Measurements from ENCODE around the gene GHSR. TPM values are rescaled to one million over a fixed set of nuclear protein-coding genes. Genes with fewer than 3 reads are reported as not detected.

GHSR gene
- total RNA-seq, 4 donors from 2014 or later = not detected

GRCh38 chr3:172448661-172449465 lies 607 bp upstream of the GHSR start:
- peaks cover 62% of the 10 kb centered on the region for H3K27me3 ChIP-seq
- no peak for DNase-seq (ENCODE audit: low spot score in 2 of 2)
- WGBS = 12% methylated on average over 43 of the region's 43 CpGs
- H3K9me3 ChIP-seq = no peaks in the 10 kb centered on the region
- H3K27ac ChIP-seq = no peak overlapping the region
- TF ChIP-seq POLR2AphosphoS5 (IDR thresholded peaks at IDR 0.05) = no peak
- TF ChIP-seq POLR2A (IDR thresholded peaks at IDR 0.05) = no peak
- TF ChIP-seq CTCF (IDR thresholded peaks at IDR 0.05) = no peak
- no peak for TF ChIP-seq EP300 (IDR thresholded peaks at IDR 0.05)
- H3K36me3 ChIP-seq = no peaks in the 10 kb centered on the region
- peaks cover 24% of the 10 kb centered on the region for H3K4me1 ChIP-seq
- no peak overlapping the region for H3K4me3 ChIP-seq

DNA sequence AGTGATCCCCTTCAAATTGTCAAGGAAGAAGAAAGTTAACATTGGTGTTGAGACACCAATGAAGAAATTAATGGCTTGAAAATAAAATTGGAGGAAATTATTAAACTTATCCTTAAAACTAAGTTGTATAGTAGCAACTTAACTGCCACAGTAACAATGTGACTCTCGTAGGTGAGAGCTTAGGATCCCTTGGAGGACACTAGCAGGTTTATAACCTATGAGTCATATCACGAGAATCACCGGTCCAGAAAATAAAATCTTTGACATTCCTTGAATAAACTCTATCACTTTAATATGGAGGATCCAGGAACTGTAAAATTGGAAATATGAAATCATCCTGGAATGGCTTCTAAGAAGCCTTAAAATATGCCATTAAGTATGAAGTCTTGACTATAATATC lies 2.1 kb downstream of the GHSR start:
- Histone ChIP-seq H3K36me3 (no peaks in the 10 kb centered on the region), H3K27ac (no peak overlapping the region), H3K9me3 (no peaks in the 10 kb centered on the region), H3K4me3 (no peak overlapping the region), H3K4me1 (peaks cover 24% of the 10 kb centered on the region), H3K27me3 (peaks cover 60% of the 10 kb centered on the region)
- TF ChIP-seq POLR2A (IDR thresholded peaks at IDR 0.05) (no peak), EP300 (IDR thresholded peaks at IDR 0.05) (no peak), POLR2AphosphoS5 (IDR thresholded peaks at IDR 0.05) (no peak), CTCF (IDR thresholded peaks at IDR 0.05) (no peak)
- DNase-seq (ENCODE audit: low spot score in 2 of 2) = no peak
- WGBS = 89% methylated on average over 3 of the region's 3 CpGs

DNA sequence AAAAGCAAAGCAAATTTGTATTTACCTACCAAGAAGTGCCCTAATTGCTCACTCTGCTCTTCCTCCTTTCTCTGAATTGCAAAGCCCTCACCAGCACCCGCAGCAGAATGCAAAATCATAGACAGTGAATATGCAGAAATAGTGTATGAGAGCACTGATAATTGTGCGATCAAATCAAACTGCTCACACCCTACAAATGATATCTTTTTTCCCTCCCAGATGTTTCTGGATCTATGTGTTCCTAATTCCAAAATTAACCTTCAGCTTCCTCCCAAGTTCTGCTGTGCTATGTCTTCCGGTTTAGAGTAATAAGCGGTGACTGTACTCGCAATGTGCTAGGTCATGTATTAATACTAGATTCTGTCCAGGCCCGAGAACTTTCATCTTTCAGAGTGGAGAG lies 3.4 kb downstream of the GHSR start:
- H3K27me3 ChIP-seq = peaks cover 56% of the 10 kb centered on the region
- no peak overlapping the region for H3K27ac ChIP-seq
- H3K4me1 ChIP-seq = peaks cover 21% of the 10 kb centered on the region
- no peak for DNase-seq (ENCODE audit: low spot score in 2 of 2)
- H3K9me3 ChIP-seq = no peaks in the 10 kb centered on the region
- TF ChIP-seq EP300 (IDR thresholded peaks at IDR 0.05) (no peak), POLR2AphosphoS5 (IDR thresholded peaks at IDR 0.05) (no peak)
- H3K36me3 ChIP-seq = no peaks in the 10 kb centered on the region
- WGBS = 90% methylated on average over 6 of the region's 6 CpGs
- H3K4me3 ChIP-seq = no peak overlapping the region

- no peak for DNase-seq (ENCODE audit: low spot score in 2 of 2)
- Histone ChIP-seq H3K4me3 (no peak overlapping the region), H3K27ac (no peak overlapping the region), H3K4me1 (no peaks in the 10 kb centered on the region), H3K36me3 (no peaks in the 10 kb centered on the region), H3K27me3 (peaks cover 34% of the 10 kb centered on the region), H3K9me3 (no peaks in the 10 kb centered on the region)
- WGBS = 88% methylated on average over 1 of the region's 1 CpG
- TF ChIP-seq CTCF (IDR thresholded peaks at IDR 0.05) = no peak
- no peak for TF ChIP-seq POLR2A (IDR thresholded peaks at IDR 0.05)
- TF ChIP-seq EP300 (IDR thresholded peaks at IDR 0.05) = no peak
- no peak for TF ChIP-seq POLR2AphosphoS5 (IDR thresholded peaks at IDR 0.05)
Measured at GRCh38 chr3:172442606-172443005, 5.7 kb downstream of the GHSR start.

DNA sequence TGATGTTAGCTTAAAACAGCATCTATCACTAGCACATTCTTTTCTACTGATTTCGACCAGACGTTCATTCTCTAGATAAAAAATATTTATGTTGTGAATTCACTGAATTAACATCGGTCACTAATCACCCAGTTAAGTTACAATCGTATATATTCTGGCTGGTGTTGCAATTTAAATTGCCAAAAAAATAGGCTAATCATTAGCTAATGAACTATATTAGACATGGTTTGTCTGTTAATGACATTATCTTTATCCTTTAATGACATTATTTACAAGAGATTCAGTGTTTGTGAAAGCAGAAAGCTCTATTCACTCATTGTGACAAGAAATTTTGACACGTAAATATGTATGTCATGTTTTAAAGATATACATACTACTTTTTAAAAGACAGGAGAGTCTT lies 6.7 kb downstream of the GHSR start:
- peaks cover 24% of the 10 kb centered on the region for H3K27me3 ChIP-seq
- no peaks in the 10 kb centered on the region for H3K4me1 ChIP-seq
- TF ChIP-seq EP300 (IDR thresholded peaks at IDR 0.05) (no peak), CTCF (IDR thresholded peaks at IDR 0.05) (no peak), POLR2AphosphoS5 (IDR thresholded peaks at IDR 0.05) (no peak), POLR2A (IDR thresholded peaks at IDR 0.05) (no peak)
- no peak overlapping the region for H3K27ac ChIP-seq
- no peak overlapping the region for H3K4me3 ChIP-seq
- H3K36me3 ChIP-seq = no peaks in the 10 kb centered on the region
- WGBS = 77% methylated on average over 5 of the region's 5 CpGs
- no peak for DNase-seq (ENCODE audit: low spot score in 2 of 2)
- no peaks in the 10 kb centered on the region for H3K9me3 ChIP-seq
